Measurements from ENCODE around the gene RASL11B.
A peak's percentile ranks its signal among the peaks of the same experiment; 100 is the strongest.

The RASL11B gene
- long read RNA-seq, partial matches to known transcripts: 0 of 1 reads
- long read RNA-seq, other reads (novel, unspliced or antisense): 1 of 1 reads

DNA sequence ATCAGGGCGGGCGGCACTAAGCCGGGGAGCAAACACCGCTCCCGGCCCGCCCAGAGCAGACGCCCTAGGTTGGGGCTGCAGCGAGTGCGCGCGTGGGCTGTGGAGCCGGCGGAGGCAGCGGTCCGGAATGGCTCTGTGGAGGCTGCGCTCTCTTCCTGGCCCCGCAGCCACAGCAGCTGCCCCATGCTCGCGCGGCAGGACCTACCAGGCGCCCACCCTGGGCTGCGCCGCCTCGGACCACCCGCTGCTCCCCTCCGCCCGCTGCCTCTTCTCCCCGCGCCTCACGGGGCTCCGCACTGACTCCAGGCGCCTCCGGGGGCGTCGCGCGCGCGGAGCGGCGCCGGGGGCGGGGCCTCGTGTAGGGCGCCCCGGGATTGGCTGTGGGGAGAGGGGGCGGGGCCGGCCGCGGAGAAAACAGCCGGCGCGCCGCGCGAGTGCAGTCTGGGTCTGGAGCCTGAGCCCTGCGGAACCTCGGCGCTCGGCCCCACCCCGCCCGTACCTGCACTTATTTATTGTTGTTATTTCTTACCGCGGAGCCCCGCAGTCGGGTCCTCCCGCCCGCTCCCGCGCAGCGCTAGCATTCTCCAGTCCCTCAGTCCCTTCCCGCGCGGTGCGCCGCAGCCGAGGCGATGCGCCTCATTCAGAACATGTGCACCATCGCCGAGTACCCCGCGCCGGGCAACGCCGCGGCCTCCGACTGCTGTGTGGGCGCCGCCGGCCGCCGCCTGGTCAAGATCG, at the start of gene RASL11B:
TSS of gene RASL11B (plus strand) at position 439 of the 738 bp plus-strand sequence. CDS start at position 630, 191 bp downstream.
- H3K27me3 ChIP-seq (ENCODE audit: insufficient read depth, poor library complexity, severe bottlenecking): no peaks in the 10 kb centered on the region
- peak; percentile 35 to 64 for DNase-seq (ENCODE audit: low read depth in 1 of 2, low spot score in 1 of 2)

DNA sequence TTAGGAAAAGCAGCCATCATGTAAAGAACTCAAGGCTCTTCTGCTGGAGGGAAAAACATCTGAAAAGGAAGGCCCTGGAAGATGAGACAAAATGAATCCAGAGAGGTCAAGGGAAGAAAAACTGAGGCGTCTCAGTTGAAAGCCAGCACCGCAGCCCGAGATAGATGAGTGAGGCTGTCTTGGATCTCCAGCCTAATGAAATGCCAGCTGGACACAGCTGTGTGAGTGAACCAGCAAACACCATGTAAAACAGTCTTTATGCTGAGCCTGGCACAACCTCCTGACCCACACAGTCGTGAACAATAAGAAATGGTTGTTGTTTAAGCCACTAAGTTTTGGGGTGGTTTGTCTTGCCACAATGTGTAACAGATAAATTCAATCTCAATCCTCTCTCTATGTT, 48.6 kb upstream of the RASL11B start:
- H3K27me3 ChIP-seq (ENCODE audit: insufficient read depth, poor library complexity, severe bottlenecking): no peaks in the 10 kb centered on the region
- H3K4me3 ChIP-seq (replicated peaks; ENCODE audit: insufficient read depth, low read length): no peak overlapping the region
- no peak for TF ChIP-seq CTCF (IDR thresholded peaks at IDR 0.05; ENCODE audit: insufficient read depth, low read length)
- TF ChIP-seq, protein P1, sequence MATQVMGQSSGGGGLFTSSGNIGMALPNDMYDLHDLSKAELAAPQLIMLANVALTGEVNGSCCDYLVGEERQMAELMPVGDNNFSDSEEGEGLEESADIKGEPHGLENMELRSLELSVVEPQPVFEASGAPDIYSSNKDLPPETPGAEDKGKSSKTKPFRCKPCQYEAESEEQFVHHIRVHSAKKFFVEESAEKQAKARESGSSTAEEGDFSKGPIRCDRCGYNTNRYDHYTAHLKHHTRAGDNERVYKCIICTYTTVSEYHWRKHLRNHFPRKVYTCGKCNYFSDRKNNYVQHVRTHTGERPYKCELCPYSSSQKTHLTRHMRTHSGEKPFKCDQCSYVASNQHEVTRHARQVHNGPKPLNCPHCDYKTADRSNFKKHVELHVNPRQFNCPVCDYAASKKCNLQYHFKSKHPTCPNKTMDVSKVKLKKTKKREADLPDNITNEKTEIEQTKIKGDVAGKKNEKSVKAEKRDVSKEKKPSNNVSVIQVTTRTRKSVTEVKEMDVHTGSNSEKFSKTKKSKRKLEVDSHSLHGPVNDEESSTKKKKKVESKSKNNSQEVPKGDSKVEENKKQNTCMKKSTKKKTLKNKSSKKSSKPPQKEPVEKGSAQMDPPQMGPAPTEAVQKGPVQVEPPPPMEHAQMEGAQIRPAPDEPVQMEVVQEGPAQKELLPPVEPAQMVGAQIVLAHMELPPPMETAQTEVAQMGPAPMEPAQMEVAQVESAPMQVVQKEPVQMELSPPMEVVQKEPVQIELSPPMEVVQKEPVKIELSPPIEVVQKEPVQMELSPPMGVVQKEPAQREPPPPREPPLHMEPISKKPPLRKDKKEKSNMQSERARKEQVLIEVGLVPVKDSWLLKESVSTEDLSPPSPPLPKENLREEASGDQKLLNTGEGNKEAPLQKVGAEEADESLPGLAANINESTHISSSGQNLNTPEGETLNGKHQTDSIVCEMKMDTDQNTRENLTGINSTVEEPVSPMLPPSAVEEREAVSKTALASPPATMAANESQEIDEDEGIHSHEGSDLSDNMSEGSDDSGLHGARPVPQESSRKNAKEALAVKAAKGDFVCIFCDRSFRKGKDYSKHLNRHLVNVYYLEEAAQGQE (IDR thresholded peaks at IDR 0.05; ENCODE audit: insufficient replicate concordance, low read depth): no peak
- TF ChIP-seq SPI1 (IDR thresholded peaks at IDR 0.05; ENCODE audit: borderline replicate concordance, low read depth): no peak
- no peak for TF ChIP-seq GABPA (IDR thresholded peaks at IDR 0.05; ENCODE audit: low read depth)
- no peak for TF ChIP-seq POLR2AphosphoS5 (IDR thresholded peaks at IDR 0.05; ENCODE audit: low read depth)
- DNase-seq (ENCODE audit: low read depth in 1 of 2, low spot score in 1 of 2): no peak
- H3K27ac ChIP-seq (replicated peaks): no peak overlapping the region

More for the DNA sequence above, at the start of gene RASL11B:
- Histone ChIP-seq H3K27ac (replicated peaks) (no peak within 1 kb of the TSS), H3K4me3 (replicated peaks; ENCODE audit: insufficient read depth, low read length) (peak within 1 kb of the TSS; percentile 62)
- TF ChIP-seq SPI1 (IDR thresholded peaks at IDR 0.05; ENCODE audit: borderline replicate concordance, low read depth) (no peak), POLR2AphosphoS5 (IDR thresholded peaks at IDR 0.05; ENCODE audit: low read depth) (peak; percentile 7; the same call in 1 of the 2 replicates)

DNA sequence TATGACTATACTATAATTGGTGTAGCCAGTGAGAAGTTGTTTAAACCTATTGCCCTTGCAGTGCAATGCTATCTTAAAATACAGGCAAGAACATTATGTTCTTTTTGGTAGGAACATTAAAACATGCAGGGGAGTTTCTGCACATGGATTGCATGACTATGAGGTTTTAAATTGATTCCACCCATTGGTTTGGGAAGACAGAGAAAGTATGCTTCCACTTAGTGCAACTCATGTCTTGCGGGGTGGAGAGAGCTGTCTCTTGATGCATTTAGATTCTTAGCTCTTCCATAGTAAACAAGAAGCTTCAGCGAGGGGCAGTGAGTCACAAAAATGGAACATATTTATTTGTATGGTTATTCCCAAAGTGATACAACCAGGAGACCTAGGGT, 39.5 kb upstream of the RASL11B start:
- no peak for DNase-seq (ENCODE audit: low read depth in 1 of 2, low spot score in 1 of 2)
- H3K27me3 ChIP-seq (ENCODE audit: insufficient read depth, poor library complexity, severe bottlenecking): no peaks in the 10 kb centered on the region

More for the DNA sequence above, 39.5 kb upstream of the RASL11B start:
- TF ChIP-seq, protein P1 (IDR thresholded peaks at IDR 0.05; ENCODE audit: insufficient replicate concordance, low read depth): no peak
- TF ChIP-seq POLR2AphosphoS5 (IDR thresholded peaks at IDR 0.05; ENCODE audit: low read depth): no peak
- no peak for TF ChIP-seq GABPA (IDR thresholded peaks at IDR 0.05; ENCODE audit: low read depth)
- no peak for TF ChIP-seq CTCF (IDR thresholded peaks at IDR 0.05; ENCODE audit: insufficient read depth, low read length)
- TF ChIP-seq SPI1 (IDR thresholded peaks at IDR 0.05; ENCODE audit: borderline replicate concordance, low read depth): no peak
- H3K27ac ChIP-seq (replicated peaks): no peak overlapping the region
- H3K4me3 ChIP-seq (replicated peaks; ENCODE audit: insufficient read depth, low read length): no peak overlapping the region

Data from HL-60 (cell line).